Lung microvascular endothelial cell (primary cell): ENCODE measurements around the gene CEACAM5. TPM values are rescaled to one million over a fixed set of nuclear protein-coding genes. Genes with fewer than 3 reads are reported as not detected.

Source experiments
- total RNA-seq: library from RNA; depleted of rRNA; stranded (reverse); fragments of >200 nt; gene quantifications from 2 replicates; pipeline ENCODE4 v1.2.1, GENCODE V29; 2014

Gene CEACAM5
- total RNA-seq, 1 donor from 2014 or later, result not detected

Other genes starting within 250 kb of the CEACAM5 start
- 6.8 and 10.7 TPM in 2 replicates for gene CEACAM21, start 132.5 kb upstream of the CEACAM5 start, total RNA-seq
- gene CEACAM4, start 81.6 kb upstream of the CEACAM5 start, total RNA-seq, result not detected in 2 replicates
- gene CEACAM7, start 20.4 kb upstream of the CEACAM5 start, total RNA-seq, result 0.44 and 0.60 TPM in 2 replicates
- gene CEACAM6, start 46.9 kb downstream of the CEACAM5 start, total RNA-seq, result not detected in 2 replicates
- not detected in 2 replicates for gene CEACAM3, start 88.0 kb downstream of the CEACAM5 start, total RNA-seq
- gene LYPD4, start 136.1 kb downstream of the CEACAM5 start, total RNA-seq, result not detected in 2 replicates
- gene DMRTC2, start 136.4 kb downstream of the CEACAM5 start, total RNA-seq, result not detected in 2 replicates
- 1,113 and 1,209 TPM in 2 replicates for gene RPS19, start 151.6 kb downstream of the CEACAM5 start, total RNA-seq
- not detected in 2 replicates for gene CD79A, start 168.7 kb downstream of the CEACAM5 start, total RNA-seq
- 24.0 and 34.7 TPM in 2 replicates for gene ARHGEF1, start 174.6 kb downstream of the CEACAM5 start, total RNA-seq
- gene ERFL, start 219.8 kb downstream of the CEACAM5 start, total RNA-seq, result not detected in 2 replicates